ENCODE data around the gene OPCML.

Gene OPCML

DNA sequence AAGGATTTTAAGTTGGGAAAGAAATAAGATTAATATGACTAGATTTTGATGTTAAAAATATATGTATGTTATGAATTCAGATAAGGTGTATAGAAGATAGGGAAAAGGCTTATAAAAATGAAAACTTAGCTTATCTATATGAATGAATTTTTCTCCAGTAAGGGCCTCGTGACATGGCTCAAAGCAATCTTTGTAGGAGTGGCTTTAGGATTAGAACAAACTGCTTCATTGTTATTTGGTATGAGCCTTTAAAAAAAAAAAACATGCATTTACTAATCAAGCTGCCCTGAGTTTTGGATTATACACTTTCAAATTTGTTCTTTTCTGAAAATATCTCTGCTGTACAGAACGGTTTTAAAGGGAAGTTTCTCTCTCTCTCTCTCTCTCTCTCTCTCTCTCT lies 905.9 kb downstream of the OPCML start:
- Histone ChIP-seq H3K27me3 (ENCODE audit: insufficient read depth, poor library complexity, severe bottlenecking) (no peaks in the 10 kb centered on the region), H3K4me3 (replicated peaks; ENCODE audit: insufficient read depth, low read length) (no peak overlapping the region), H3K27ac (replicated peaks) (no peak overlapping the region)
- no peak for DNase-seq (ENCODE audit: low read depth in 1 of 2, low spot score in 1 of 2)
- TF ChIP-seq GABPA (IDR thresholded peaks at IDR 0.05; ENCODE audit: low read depth) (no peak), SPI1 (IDR thresholded peaks at IDR 0.05; ENCODE audit: borderline replicate concordance, low read depth) (no peak), POLR2AphosphoS5 (IDR thresholded peaks at IDR 0.05; ENCODE audit: low read depth) (no peak)
- TF ChIP-seq, protein P1, sequence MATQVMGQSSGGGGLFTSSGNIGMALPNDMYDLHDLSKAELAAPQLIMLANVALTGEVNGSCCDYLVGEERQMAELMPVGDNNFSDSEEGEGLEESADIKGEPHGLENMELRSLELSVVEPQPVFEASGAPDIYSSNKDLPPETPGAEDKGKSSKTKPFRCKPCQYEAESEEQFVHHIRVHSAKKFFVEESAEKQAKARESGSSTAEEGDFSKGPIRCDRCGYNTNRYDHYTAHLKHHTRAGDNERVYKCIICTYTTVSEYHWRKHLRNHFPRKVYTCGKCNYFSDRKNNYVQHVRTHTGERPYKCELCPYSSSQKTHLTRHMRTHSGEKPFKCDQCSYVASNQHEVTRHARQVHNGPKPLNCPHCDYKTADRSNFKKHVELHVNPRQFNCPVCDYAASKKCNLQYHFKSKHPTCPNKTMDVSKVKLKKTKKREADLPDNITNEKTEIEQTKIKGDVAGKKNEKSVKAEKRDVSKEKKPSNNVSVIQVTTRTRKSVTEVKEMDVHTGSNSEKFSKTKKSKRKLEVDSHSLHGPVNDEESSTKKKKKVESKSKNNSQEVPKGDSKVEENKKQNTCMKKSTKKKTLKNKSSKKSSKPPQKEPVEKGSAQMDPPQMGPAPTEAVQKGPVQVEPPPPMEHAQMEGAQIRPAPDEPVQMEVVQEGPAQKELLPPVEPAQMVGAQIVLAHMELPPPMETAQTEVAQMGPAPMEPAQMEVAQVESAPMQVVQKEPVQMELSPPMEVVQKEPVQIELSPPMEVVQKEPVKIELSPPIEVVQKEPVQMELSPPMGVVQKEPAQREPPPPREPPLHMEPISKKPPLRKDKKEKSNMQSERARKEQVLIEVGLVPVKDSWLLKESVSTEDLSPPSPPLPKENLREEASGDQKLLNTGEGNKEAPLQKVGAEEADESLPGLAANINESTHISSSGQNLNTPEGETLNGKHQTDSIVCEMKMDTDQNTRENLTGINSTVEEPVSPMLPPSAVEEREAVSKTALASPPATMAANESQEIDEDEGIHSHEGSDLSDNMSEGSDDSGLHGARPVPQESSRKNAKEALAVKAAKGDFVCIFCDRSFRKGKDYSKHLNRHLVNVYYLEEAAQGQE (IDR thresholded peaks at IDR 0.05; ENCODE audit: insufficient replicate concordance, low read depth) = no peak
- TF ChIP-seq, protein P2, sequence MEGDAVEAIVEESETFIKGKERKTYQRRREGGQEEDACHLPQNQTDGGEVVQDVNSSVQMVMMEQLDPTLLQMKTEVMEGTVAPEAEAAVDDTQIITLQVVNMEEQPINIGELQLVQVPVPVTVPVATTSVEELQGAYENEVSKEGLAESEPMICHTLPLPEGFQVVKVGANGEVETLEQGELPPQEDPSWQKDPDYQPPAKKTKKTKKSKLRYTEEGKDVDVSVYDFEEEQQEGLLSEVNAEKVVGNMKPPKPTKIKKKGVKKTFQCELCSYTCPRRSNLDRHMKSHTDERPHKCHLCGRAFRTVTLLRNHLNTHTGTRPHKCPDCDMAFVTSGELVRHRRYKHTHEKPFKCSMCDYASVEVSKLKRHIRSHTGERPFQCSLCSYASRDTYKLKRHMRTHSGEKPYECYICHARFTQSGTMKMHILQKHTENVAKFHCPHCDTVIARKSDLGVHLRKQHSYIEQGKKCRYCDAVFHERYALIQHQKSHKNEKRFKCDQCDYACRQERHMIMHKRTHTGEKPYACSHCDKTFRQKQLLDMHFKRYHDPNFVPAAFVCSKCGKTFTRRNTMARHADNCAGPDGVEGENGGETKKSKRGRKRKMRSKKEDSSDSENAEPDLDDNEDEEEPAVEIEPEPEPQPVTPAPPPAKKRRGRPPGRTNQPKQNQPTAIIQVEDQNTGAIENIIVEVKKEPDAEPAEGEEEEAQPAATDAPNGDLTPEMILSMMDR (IDR thresholded peaks at IDR 0.05; ENCODE audit: insufficient read depth, low read length) = no peak

DNA sequence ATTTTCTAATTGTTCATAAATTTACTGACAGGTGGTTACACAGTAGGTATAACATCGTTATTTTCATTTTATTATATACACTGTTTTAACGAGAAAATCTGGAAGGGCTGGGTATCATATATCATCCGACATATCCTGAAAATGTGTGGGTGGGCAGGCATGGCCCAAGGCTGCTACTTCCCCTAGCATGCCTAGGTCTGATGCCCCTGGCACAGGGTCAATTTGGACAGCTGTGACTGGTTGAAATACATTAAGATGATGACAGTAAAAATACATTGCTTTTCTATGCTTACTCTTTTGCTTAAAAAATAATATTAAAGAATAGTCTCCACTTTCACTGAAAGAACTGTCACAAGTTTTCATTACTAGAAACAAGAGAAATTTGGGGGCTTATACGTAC lies 908.8 kb downstream of the OPCML start:
- Histone ChIP-seq H3K27me3 (ENCODE audit: insufficient read depth, poor library complexity, severe bottlenecking) (no peaks in the 10 kb centered on the region), H3K27ac (replicated peaks) (no peak overlapping the region), H3K4me3 (replicated peaks; ENCODE audit: insufficient read depth, low read length) (no peak overlapping the region)
- TF ChIP-seq GABPA (IDR thresholded peaks at IDR 0.05; ENCODE audit: low read depth) = no peak
- TF ChIP-seq POLR2AphosphoS5 (IDR thresholded peaks at IDR 0.05; ENCODE audit: low read depth) = no peak
- TF ChIP-seq SPI1 (IDR thresholded peaks at IDR 0.05; ENCODE audit: borderline replicate concordance, low read depth) = no peak
- TF ChIP-seq, protein P2 (IDR thresholded peaks at IDR 0.05; ENCODE audit: insufficient read depth, low read length) = no peak
- TF ChIP-seq, protein P1 (IDR thresholded peaks at IDR 0.05; ENCODE audit: insufficient replicate concordance, low read depth) = no peak
- DNase-seq (ENCODE audit: low read depth in 1 of 2, low spot score in 1 of 2) = no peak

DNA sequence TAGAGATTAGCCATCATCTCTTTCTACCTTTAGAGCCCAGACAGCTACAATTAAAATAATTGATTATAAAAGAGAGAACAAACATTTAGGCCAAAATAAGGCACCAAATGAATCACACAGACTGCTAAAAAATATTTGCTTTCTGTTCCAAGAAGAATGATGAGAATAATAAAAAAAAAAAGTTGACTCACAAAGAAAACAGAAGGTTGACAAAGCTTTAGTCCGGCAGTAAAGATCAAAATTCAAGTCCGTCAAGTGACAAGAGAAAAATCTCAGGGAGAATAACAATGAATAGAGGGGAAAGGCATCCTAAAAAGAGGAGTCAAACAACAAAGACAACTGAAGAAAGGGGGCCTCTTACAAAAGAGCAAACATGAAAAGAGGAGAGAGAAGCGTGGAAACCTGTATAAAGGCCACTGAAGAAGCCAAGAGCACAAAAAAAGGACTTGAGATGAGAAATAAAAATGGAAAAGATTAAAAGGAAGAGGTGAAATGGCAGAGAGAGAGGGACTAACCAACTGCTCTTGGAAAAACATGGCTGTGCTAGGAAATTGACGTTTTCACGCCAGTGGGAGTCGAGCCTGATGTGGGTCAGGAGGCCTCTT lies 910.2 kb downstream of the OPCML start:
- TF ChIP-seq, protein P1 (IDR thresholded peaks at IDR 0.05; ENCODE audit: insufficient replicate concordance, low read depth) = no peak
- no peak for TF ChIP-seq POLR2AphosphoS5 (IDR thresholded peaks at IDR 0.05; ENCODE audit: low read depth)
- TF ChIP-seq SPI1 (IDR thresholded peaks at IDR 0.05; ENCODE audit: borderline replicate concordance, low read depth) = no peak
- TF ChIP-seq, protein P2 (IDR thresholded peaks at IDR 0.05; ENCODE audit: insufficient read depth, low read length) = no peak
- TF ChIP-seq GABPA (IDR thresholded peaks at IDR 0.05; ENCODE audit: low read depth) = no peak
- H3K4me3 ChIP-seq (replicated peaks; ENCODE audit: insufficient read depth, low read length) = no peak overlapping the region
- H3K27ac ChIP-seq (replicated peaks) = no peak overlapping the region
- H3K27me3 ChIP-seq (ENCODE audit: insufficient read depth, poor library complexity, severe bottlenecking) = no peaks in the 10 kb centered on the region
- no peak for DNase-seq (ENCODE audit: low read depth in 1 of 2, low spot score in 1 of 2)

All from HL-60 (cell line).